OCI-LY1 (cell line): Measurements from ENCODE around the gene LCT.

ENCODE experiments used
- CTCF ChIP-seq: fragments of 200-600 bp; sonication (generic), shearing (Covaris generic); IDR thresholded peaks from 2 replicates; pipeline ENCODE4 v1.5.1; 2017; ENCODE audit warnings: mild to moderate bottlenecking, antibody characterized with exemption, low read length, moderate library complexity, mixed read lengths
- EZH2 ChIP-seq: fragments of 200-600 bp; sonication (generic), shearing (Covaris generic); IDR thresholded peaks from 2 replicates; pipeline ENCODE4 v1.8.0; 2017; ENCODE audit warnings: borderline replicate concordance, mixed run types, mild to moderate bottlenecking, antibody characterized with exemption, low read length, moderate library complexity, mixed read lengths

GRCh38 chr2:135790423-135790822, 46.6 kb downstream of the LCT start:
- TF ChIP-seq CTCF, result no peak
- no peak for TF ChIP-seq EZH2
